Esophagus squamous epithelium (tissue), 5 donors: Measurements from ENCODE around the gene COL6A3. TPM values are rescaled to one million over a fixed set of nuclear protein-coding genes. Genes with fewer than 3 reads are reported as not detected.

ENCODE experiments used
- DNase-seq: peaks from one replicate; lab custom pipeline; 2025; lab: John Stamatoyannopoulos, UW
- H3K27ac ChIP-seq, 4 donors: fragments of 200-600 bp; sonication (generic); one replicate each; pipeline ENCODE4 v1.5.1; 2016 to 2019; ENCODE audit warnings: mild to moderate bottlenecking in 1 of 4
- H3K27me3 ChIP-seq, 4 donors: fragments of 200-600 bp; sonication (generic); 1 replicate in 3 of 4; 2 replicates in 1 of 4; pipeline versions ENCODE4 v1.5.1 to v1.6.0; 2017 to 2021; ENCODE audit warnings: antibody characterized with exemption in 1 of 4
- H3K36me3 ChIP-seq, 3 donors: fragments of 200-600 bp; sonication (generic); one replicate each; pipeline ENCODE4 v1.5.1; 2016 to 2019
- H3K4me1 ChIP-seq, 3 donors: fragments of 200-600 bp; sonication (generic); one replicate each; pipeline ENCODE4 v1.5.1; 2017 to 2019
- H3K4me3 ChIP-seq, 4 donors: fragments of 200-600 bp; sonication (generic); 1 replicate in 3 of 4; 2 replicates in 1 of 4; pipeline ENCODE4 v1.5.1; 2016 to 2019; ENCODE audit warnings: mild to moderate bottlenecking in 2 of 4, moderate library complexity in 1 of 4
- H3K9me3 ChIP-seq, 3 donors: fragments of 200-600 bp; sonication (generic); one replicate each; pipeline ENCODE4 v1.5.1; 2016 to 2019
- CTCF ChIP-seq, 6 experiments: fragments of 450-650 bp in 4 of 6; fragments of 200-600 bp in 2 of 6; sonication (generic) in 2 of 6; IDR thresholded peaks; one replicate each; pipeline ENCODE4 v1.5.1; 2016 to 2019; ENCODE audit warnings: antibody characterized with exemption in 6 of 6, mild to moderate bottlenecking in 4 of 6, moderate library complexity in 4 of 6
- POLR2A ChIP-seq, 4 donors: fragments of 450-650 bp; IDR thresholded peaks; one replicate each; pipeline ENCODE4 v1.6.1; 2017; ENCODE audit warnings: antibody characterized with exemption in 4 of 4, mild to moderate bottlenecking in 4 of 4, moderate library complexity in 3 of 4
- WGBS, 2 donors: methylation state at CpG; one replicate each; pipeline ENCODE4 v1.1.5; 2018; 5-methylcytosine and 5-hydroxymethylcytosine counted together
- intact Hi-C: fragments of 100-400 bp; cut with DNase I; formaldehyde crosslinking; loops from one replicate; pipeline ENCODE4 v1.15.0; 2022
- total RNA-seq, 4 donors: library from RNA; depleted of rRNA; stranded (reverse); fragments of >200 nt; gene quantifications; one replicate each; pipeline ENCODE4 v1.1.0, GENCODE V29; 2016
- donor health status: DM: yes; HTN: yes; CAD: no.

COL6A3 gene
- total RNA-seq, 4 donors from 2014 or later = 8.9 to 138 (median 46.5) TPM

GRCh38 chr2:237424544-237424943 lies 10.6 kb upstream of the COL6A3 start:
- no peak overlapping the region for H3K27ac ChIP-seq
- H3K36me3 ChIP-seq = no peaks in the 10 kb centered on the region
- no peak for DNase-seq
- intact Hi-C loops = no loop called here
- H3K4me1 ChIP-seq = peaks cover 6 to 19% (median 9%) of the 10 kb centered on the region in 3 donors
- no peaks in the 10 kb centered on the region for H3K9me3 ChIP-seq
- no peak for TF ChIP-seq CTCF (IDR thresholded peaks at IDR 0.05)
- no peak for TF ChIP-seq POLR2A (IDR thresholded peaks at IDR 0.05)
- 73 to 81% methylated on average over 2 of the region's 2 CpGs for WGBS, 2 donors
- H3K4me3 ChIP-seq = no peak overlapping the region
- peaks cover 0 to 33% (median 0%) of the 10 kb centered on the region in 4 donors for H3K27me3 ChIP-seq

- intact Hi-C loops = no loop called here
- H3K9me3 ChIP-seq = no peaks in the 10 kb centered on the region
- no peak overlapping the region for H3K4me3 ChIP-seq
- H3K4me1 ChIP-seq = peaks cover 6 to 18% (median 9%) of the 10 kb centered on the region in 3 donors
- 71 to 84% methylated on average over 2 of the region's 2 CpGs for WGBS, 2 donors
- no peak overlapping the region for H3K27ac ChIP-seq
- H3K36me3 ChIP-seq = no peaks in the 10 kb centered on the region
- no peak for TF ChIP-seq POLR2A (IDR thresholded peaks at IDR 0.05)
- no peak for TF ChIP-seq CTCF (IDR thresholded peaks at IDR 0.05)
- H3K27me3 ChIP-seq = peaks cover 0 to 36% (median 0%) of the 10 kb centered on the region in 4 donors
- no peak for DNase-seq
Measured at GRCh38 chr2:237423891-237424290, 9.9 kb upstream of the COL6A3 start.

- peak overlapping the region; percentile 38 to 84 (median 80) for H3K27ac ChIP-seq
- H3K4me1 ChIP-seq = peaks cover 6 to 18% (median 9%) of the 10 kb centered on the region in 3 donors
- intact Hi-C loops = no loop called here
- DNase-seq = no peak
- H3K36me3 ChIP-seq = no peaks in the 10 kb centered on the region
- 68 to 78% methylated on average over 10 of the region's 10 CpGs for WGBS, 2 donors
- no peak overlapping the region for H3K4me3 ChIP-seq
- H3K27me3 ChIP-seq = peaks cover 0 to 33% (median 0%) of the 10 kb centered on the region in 4 donors
- no peaks in the 10 kb centered on the region for H3K9me3 ChIP-seq
- no peak for TF ChIP-seq POLR2A (IDR thresholded peaks at IDR 0.05)
Measured at GRCh38 chr2:237422309-237422708, 8.3 kb upstream of the COL6A3 start.

GRCh38 chr2:237421542-237422116 lies 7.7 kb upstream of the COL6A3 start:
- H3K4me1 ChIP-seq = peaks cover 6 to 18% (median 9%) of the 10 kb centered on the region in 3 donors
- H3K4me3 ChIP-seq = peak overlapping the region in 2 of 4 donors; percentile 1 to 39
- H3K27me3 ChIP-seq = peaks cover 0 to 33% (median 0%) of the 10 kb centered on the region in 4 donors
- H3K9me3 ChIP-seq = no peaks in the 10 kb centered on the region
- WGBS, 2 donors = 24 to 30% methylated on average over 9 to 10 of the region's 23 CpGs
- H3K36me3 ChIP-seq = no peaks in the 10 kb centered on the region
- H3K27ac ChIP-seq = peak overlapping the region; percentile 38 to 84 (median 80)
- intact Hi-C loops = no loop called here
- DNase-seq = no peak
- TF ChIP-seq POLR2A (IDR thresholded peaks at IDR 0.05) (no peak), CTCF (IDR thresholded peaks at IDR 0.05) (peak; percentile 38 to 75 (median 70))

GRCh38 chr2:237418300-237418699 lies 4.3 kb upstream of the COL6A3 start:
- 81 to 90% methylated on average over 2 to 3 of the region's 3 CpGs for WGBS, 2 donors
- DNase-seq = no peak
- H3K36me3 ChIP-seq = no peaks in the 10 kb centered on the region
- no peak for TF ChIP-seq CTCF (IDR thresholded peaks at IDR 0.05)
- TF ChIP-seq POLR2A (IDR thresholded peaks at IDR 0.05) = no peak
- H3K27me3 ChIP-seq = peaks cover 0 to 44% (median 0%) of the 10 kb centered on the region in 4 donors
- peaks cover 6 to 18% (median 9%) of the 10 kb centered on the region in 3 donors for H3K4me1 ChIP-seq
- no peak overlapping the region for H3K27ac ChIP-seq
- intact Hi-C loops = no loop called here
- no peak overlapping the region for H3K4me3 ChIP-seq
- H3K9me3 ChIP-seq = no peaks in the 10 kb centered on the region
